ENCODE data around the gene UNC13A.

DNA sequence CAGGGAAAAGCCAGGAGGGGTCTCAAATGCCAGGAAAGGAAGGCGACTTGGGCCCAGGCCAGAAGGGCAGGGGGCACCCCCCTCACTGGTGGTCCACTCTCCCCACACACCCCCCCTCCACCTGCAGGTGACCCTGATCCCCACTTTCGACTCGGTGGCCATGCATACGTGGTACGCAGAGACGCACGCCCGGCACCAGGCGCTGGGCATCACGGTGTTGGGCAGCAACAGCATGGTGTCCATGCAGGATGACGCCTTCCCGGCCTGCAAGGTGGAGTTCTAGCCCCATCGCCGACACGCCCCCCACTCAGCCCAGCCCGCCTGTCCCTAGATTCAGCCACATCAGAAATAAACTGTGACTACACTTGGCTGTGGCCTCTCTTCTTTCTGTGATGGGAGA, 46.0 kb upstream of the UNC13A start:
- TF ChIP-seq ELF4 (IDR thresholded peaks at IDR 0.05) (no peak), FOXM1 (IDR thresholded peaks at IDR 0.05; ENCODE audit: borderline replicate concordance) (no peak), LEF1 (IDR thresholded peaks at IDR 0.05; ENCODE audit: borderline replicate concordance) (no peak), SP1 (IDR thresholded peaks at IDR 0.05) (no peak), FOXK2 (IDR thresholded peaks at IDR 0.05) (no peak), L3MBTL2 (conservative IDR thresholded peaks at IDR 0.05) (no peak), BHLHE40 (IDR thresholded peaks at IDR 0.05; ENCODE audit: borderline replicate concordance) (no peak), TARDBP (IDR thresholded peaks at IDR 0.05) (no peak)
